ENCODE results near the gene NOL9.
A peak's percentile ranks its signal among the peaks of the same experiment; 100 is the strongest.
"Not testable (repeated sequence)": the region's sequence is repeated elsewhere in the genome, so short reads cannot be mapped to it uniquely, and the experiment has no call there.

Gene NOL9

GRCh38 chr1:6501279-6501813 lies 53.0 kb downstream of the NOL9 start:
- no peak for DNase-seq

GRCh38 chr1:6500544-6501278 lies 53.6 kb downstream of the NOL9 start:
- DNase-seq, result no peak

GRCh38 chr1:6499296-6499695 lies 55.0 kb downstream of the NOL9 start:
- no peak for DNase-seq

- no peak for DNase-seq
Measured at GRCh38 chr1:6498576-6499111, 55.7 kb downstream of the NOL9 start.

GRCh38 chr1:6497867-6498575 lies 56.3 kb downstream of the NOL9 start:
- DNase-seq, result no peak

GRCh38 chr1:6497215-6497866 lies 57.0 kb downstream of the NOL9 start:
- peak; percentile 45 for DNase-seq

GRCh38 chr1:6496890-6497214 lies 57.5 kb downstream of the NOL9 start:
- DNase-seq, result no peak

- DNase-seq, result no peak
Measured at GRCh38 chr1:6496365-6496721, 58.0 kb downstream of the NOL9 start.

- DNase-seq, result no peak
Measured at GRCh38 chr1:6495540-6496364, 58.6 kb downstream of the NOL9 start.

GRCh38 chr1:6495041-6495441 lies 59.3 kb downstream of the NOL9 start:
- no peak for DNase-seq

- no peak for DNase-seq
Measured at GRCh38 chr1:6494627-6495026, 59.7 kb downstream of the NOL9 start.

GRCh38 chr1:6493834-6494223 lies 60.5 kb downstream of the NOL9 start:
- not testable (repeated sequence) for DNase-seq

GRCh38 chr1:6491966-6492365 lies 62.3 kb downstream of the NOL9 start:
- DNase-seq, result no peak

GRCh38 chr1:6491480-6491962 lies 62.8 kb downstream of the NOL9 start, which contains the start of gene PLEKHG5:
PLEKHG5 (minus strand) TSS chr1:6491667; CDS start chr1:6477571, 14,096 bp downstream.
- no peak for DNase-seq

- DNase-seq, result no peak
Measured at GRCh38 chr1:6491081-6491449, 63.2 kb downstream of the NOL9 start.

GRCh38 chr1:6490181-6491080 lies 63.9 kb downstream of the NOL9 start:
- no peak for DNase-seq

GRCh38 chr1:6489799-6490180 lies 64.5 kb downstream of the NOL9 start:
- DNase-seq, result peak; percentile 55

- no peak for DNase-seq
Measured at GRCh38 chr1:6489383-6489765, 64.9 kb downstream of the NOL9 start.

- DNase-seq, result no peak
Measured at GRCh38 chr1:6488602-6489382, 65.5 kb downstream of the NOL9 start.

- DNase-seq, result no peak
Measured at GRCh38 chr1:6487804-6488484, 66.4 kb downstream of the NOL9 start.
